PC-9 (cell line): Measurements from ENCODE around the gene EEA1.

Source experiments
- CTCF ChIP-seq: fragments of 200-600 bp; sonication (generic); conservative IDR thresholded peaks from 2 replicates; pipeline ENCODE4 v1.6.1; 2017; ENCODE audit warnings: mixed run types, antibody characterized with exemption, mild to moderate bottlenecking, moderate library complexity
- EZH2 ChIP-seq: fragments of 200-600 bp; sonication (generic); IDR thresholded peaks from 2 replicates; pipeline ENCODE4 v1.8.0; 2017; ENCODE audit warnings: antibody characterized with exemption, low read depth

- TF ChIP-seq EZH2 = no peak
- no peak for TF ChIP-seq CTCF
Measured at GRCh38 chr12:92771001-92771400, 158.1 kb downstream of the EEA1 start.
